ENCODE data around the gene CREB3L4. TPM values are rescaled to one million over a fixed set of nuclear protein-coding genes. Genes with fewer than 3 reads are reported as not detected.

Gene CREB3L4
- total RNA-seq, 2 donors from 2014 or later, result 15.6 to 23.9 TPM

DNA sequence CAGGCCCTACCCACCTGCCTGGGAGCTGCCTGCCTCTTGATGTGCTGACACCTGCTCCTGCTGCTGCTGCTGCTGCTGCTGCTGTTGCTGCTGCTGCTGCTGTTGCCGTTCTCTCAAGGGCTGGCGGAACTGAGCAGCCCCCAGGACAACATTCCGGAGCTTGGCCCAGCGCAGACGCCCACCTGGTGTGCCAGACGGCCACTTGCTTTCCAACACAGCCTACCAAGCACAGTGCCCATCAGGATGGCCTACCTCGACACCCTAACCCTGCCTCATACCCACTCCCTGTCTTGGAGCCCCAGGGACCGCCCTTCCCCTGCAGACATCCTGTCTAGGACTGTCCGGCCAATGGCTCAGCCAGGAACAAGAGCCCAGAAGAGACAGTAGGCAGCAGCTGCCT lies 33.0 kb upstream of the CREB3L4 start:
- Histone ChIP-seq H3K9me3 (ENCODE audit: control insufficient read depth, low read length) (no peaks in the 10 kb centered on the region), H3K27ac (ENCODE audit: low read depth, low read length) (peak overlapping the region; percentile 53), H3K9ac (ENCODE audit: extremely low read depth, low read length, poor library complexity, severe bottlenecking) (no peak overlapping the region), H3K27me3 (ENCODE audit: control insufficient read depth, insufficient read depth, low read length, poor library complexity, severe bottlenecking) (no peaks in the 10 kb centered on the region), H3K4me3 (ENCODE audit: low read length) (no peak overlapping the region), H3K4me1 (ENCODE audit: control insufficient read depth, insufficient read depth, low read length) (no peaks in the 10 kb centered on the region), H3K36me3 (ENCODE audit: control insufficient read depth, insufficient read depth, low read length) (peaks cover 45% of the 10 kb centered on the region)
- Mint-ChIP-seq H3K9me3 (no peaks in the 10 kb centered on the region), H3K36me3 (ENCODE audit: low read depth) (peaks cover 72% of the 10 kb centered on the region), H3K4me3 (no peak overlapping the region), H3K4me1 (no peaks in the 10 kb centered on the region), H3K27me3 (ENCODE audit: insufficient read depth) (no peaks in the 10 kb centered on the region), H3K27ac (no peak overlapping the region)
- 93% methylated on average over 3 to 9 of the region's 9 CpGs for WGBS, 2 experiments (ENCODE audit: insufficient coverage in 1 of 2, insufficient read length in 1 of 2)
- TF ChIP-seq CTCF (conservative IDR thresholded peaks at IDR 0.05), result no peak
- DNase-seq, result no peak

- Histone ChIP-seq H3K9ac (ENCODE audit: extremely low read depth, low read length, poor library complexity, severe bottlenecking) (no peak overlapping the region), H3K9me3 (ENCODE audit: control insufficient read depth, low read length) (no peaks in the 10 kb centered on the region), H3K36me3 (ENCODE audit: control insufficient read depth, insufficient read depth, low read length) (peaks cover 49% of the 10 kb centered on the region), H3K4me3 (ENCODE audit: low read length) (no peak overlapping the region), H3K27ac (ENCODE audit: low read depth, low read length) (no peak overlapping the region), H3K4me1 (ENCODE audit: control insufficient read depth, insufficient read depth, low read length) (no peaks in the 10 kb centered on the region), H3K27me3 (ENCODE audit: control insufficient read depth, insufficient read depth, low read length, poor library complexity, severe bottlenecking) (no peaks in the 10 kb centered on the region)
- Mint-ChIP-seq H3K27me3 (ENCODE audit: insufficient read depth) (no peaks in the 10 kb centered on the region), H3K9me3 (no peaks in the 10 kb centered on the region), H3K27ac (peak overlapping the region; percentile 48), H3K36me3 (ENCODE audit: low read depth) (peaks cover 73% of the 10 kb centered on the region), H3K4me1 (no peaks in the 10 kb centered on the region), H3K4me3 (no peak overlapping the region)
- 97 to 98% methylated on average over 11 to 12 of the region's 12 CpGs for WGBS, 2 experiments (ENCODE audit: insufficient coverage in 1 of 2, insufficient read length in 1 of 2)
- TF ChIP-seq CTCF (conservative IDR thresholded peaks at IDR 0.05), result no peak
- no peak for DNase-seq
These were observed 31.5 kb upstream of the CREB3L4 start for GRCh38 chr1:153936011-153936802.

DNA sequence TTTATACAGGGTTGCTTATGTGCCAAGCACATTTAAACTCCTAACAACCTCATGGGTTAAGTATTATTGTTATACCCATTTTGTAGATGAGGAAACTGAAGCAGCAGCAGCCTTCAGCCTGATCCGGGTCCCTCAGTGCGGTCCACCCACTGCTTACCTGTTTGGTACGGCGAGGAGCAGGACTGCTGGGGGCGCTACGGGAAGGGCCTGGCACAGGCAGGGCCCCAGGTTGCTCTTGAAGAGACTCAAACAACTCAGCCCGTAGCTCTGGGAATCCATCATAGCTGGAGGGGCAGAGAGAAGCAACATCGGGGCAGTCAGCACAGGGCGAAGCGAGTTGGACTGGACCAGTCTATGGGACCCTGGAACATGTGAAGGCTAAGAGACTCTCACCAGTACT lies 30.4 kb upstream of the CREB3L4 start:
- H3K9me3 Mint-ChIP-seq, result no peaks in the 10 kb centered on the region
- Histone ChIP-seq H3K27ac (ENCODE audit: low read depth, low read length) (no peak overlapping the region), H3K27me3 (ENCODE audit: control insufficient read depth, insufficient read depth, low read length, poor library complexity, severe bottlenecking) (no peaks in the 10 kb centered on the region), H3K36me3 (ENCODE audit: control insufficient read depth, insufficient read depth, low read length) (peaks cover 51% of the 10 kb centered on the region), H3K9me3 (ENCODE audit: control insufficient read depth, low read length) (no peaks in the 10 kb centered on the region), H3K4me1 (ENCODE audit: control insufficient read depth, insufficient read depth, low read length) (no peaks in the 10 kb centered on the region), H3K4me3 (ENCODE audit: low read length) (no peak overlapping the region), H3K9ac (ENCODE audit: extremely low read depth, low read length, poor library complexity, severe bottlenecking) (no peak overlapping the region)
- 95 to 96% methylated on average over 8 to 10 of the region's 10 CpGs for WGBS, 2 experiments (ENCODE audit: insufficient coverage in 1 of 2, insufficient read length in 1 of 2)
- DNase-seq, result no peak
- no peak overlapping the region for H3K27ac Mint-ChIP-seq
- no peaks in the 10 kb centered on the region for H3K27me3 Mint-ChIP-seq (ENCODE audit: insufficient read depth)
- peaks cover 78% of the 10 kb centered on the region for H3K36me3 Mint-ChIP-seq (ENCODE audit: low read depth)
- no peaks in the 10 kb centered on the region for H3K4me1 Mint-ChIP-seq
- no peak overlapping the region for H3K4me3 Mint-ChIP-seq
- no peak for TF ChIP-seq CTCF (conservative IDR thresholded peaks at IDR 0.05)
